Inferior parietal cortex (tissue), 1 donor: Measurements from ENCODE around the gene DNAJB2.
"Not testable (repeated sequence)": the region's sequence is repeated elsewhere in the genome, so short reads cannot be mapped to it uniquely, and the experiment has no call there.

Source experiments
- DNase-seq: peaks from one replicate; pipeline ENCODE4 v3.0.0-alpha.2; 2016; ENCODE audit errors: extremely low spot score

Gene DNAJB2

GRCh38 chr2:219302412-219302968, 23.3 kb downstream of the DNAJB2 start:
- no peak for DNase-seq

GRCh38 chr2:219304223-219304622, 25.1 kb downstream of the DNAJB2 start:
- DNase-seq, result no peak

- no peak for DNase-seq
These were observed 26.9 kb downstream of the DNAJB2 start for GRCh38 chr2:219306047-219306446.

DNA sequence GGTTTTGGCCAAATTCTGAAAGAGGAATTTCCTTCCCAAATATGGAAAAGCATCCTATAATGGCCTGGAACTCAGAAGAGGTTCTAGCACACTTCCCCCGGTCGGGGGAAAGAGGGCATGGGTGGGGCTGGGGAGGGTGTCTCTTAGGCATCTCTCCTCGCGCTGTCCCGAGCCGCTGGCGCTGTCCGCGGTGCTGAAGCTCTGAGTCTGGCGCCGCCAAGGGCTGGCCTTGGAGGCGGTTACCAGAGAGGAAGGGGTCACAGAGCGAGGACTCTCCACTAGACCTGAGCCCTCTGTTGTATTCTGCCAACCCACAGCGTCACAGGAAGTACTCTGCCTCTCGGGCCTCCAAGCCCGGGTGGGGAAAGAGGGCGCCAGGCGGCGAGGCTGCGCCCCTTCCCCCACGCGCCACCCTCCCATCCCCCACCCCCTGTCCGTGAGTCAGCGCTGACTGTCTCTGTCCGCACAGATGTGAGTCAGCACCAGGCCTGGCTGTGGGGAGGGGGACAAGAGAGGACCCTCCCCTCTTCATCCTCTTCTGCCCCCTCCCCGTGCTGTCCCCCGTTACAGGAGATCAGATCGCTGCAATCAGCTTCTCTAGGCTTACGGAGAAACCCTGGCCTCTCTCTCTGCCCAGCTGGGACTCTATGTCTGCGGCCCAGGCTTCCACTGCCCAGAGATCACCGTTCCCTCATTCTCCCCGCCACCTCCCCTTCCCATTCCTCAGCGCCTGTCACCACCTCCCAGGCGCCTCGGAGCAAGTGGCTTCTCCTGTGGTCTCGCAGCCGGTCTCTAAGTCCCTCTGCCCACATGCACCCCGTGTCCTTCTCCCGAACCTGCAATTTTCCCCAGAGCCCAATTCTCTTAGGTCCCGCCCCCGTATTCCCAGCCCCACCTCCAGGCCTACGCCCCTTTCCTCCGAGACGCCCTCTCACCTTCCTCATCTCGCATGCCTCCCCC, 29.3 kb downstream of the DNAJB2 start:
- DNase-seq, result peak; percentile 51

DNA sequence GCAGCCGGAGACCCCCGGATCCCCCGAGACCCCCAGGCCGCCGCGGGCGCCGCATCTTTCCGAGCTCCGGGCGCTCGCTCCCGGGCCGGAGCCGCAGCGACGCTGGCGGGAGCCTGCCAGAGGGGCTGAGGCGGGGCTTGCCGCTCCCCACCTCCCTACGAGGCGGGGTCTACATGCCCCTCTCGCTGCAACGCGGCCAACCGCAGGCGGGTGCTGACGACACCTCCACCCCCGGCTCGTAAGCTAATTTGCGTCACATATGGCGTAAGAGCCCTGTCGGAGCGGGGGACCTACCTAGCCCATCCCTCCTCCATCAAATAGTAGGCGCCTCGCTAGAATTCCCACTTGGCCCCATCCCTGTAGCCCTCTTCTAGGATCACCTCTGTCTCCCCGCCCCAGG, 30.1 kb downstream of the DNAJB2 start, which contains the start of gene PTPRN:
PTPRN (minus strand) TSS at position 124 of the 400 bp plus-strand sequence; CDS start at position 55, 69 bp downstream.
- peak; percentile 21 for DNase-seq

GRCh38 chr2:219312683-219313263, 33.6 kb downstream of the DNAJB2 start:
- not testable (repeated sequence) for DNase-seq

DNA sequence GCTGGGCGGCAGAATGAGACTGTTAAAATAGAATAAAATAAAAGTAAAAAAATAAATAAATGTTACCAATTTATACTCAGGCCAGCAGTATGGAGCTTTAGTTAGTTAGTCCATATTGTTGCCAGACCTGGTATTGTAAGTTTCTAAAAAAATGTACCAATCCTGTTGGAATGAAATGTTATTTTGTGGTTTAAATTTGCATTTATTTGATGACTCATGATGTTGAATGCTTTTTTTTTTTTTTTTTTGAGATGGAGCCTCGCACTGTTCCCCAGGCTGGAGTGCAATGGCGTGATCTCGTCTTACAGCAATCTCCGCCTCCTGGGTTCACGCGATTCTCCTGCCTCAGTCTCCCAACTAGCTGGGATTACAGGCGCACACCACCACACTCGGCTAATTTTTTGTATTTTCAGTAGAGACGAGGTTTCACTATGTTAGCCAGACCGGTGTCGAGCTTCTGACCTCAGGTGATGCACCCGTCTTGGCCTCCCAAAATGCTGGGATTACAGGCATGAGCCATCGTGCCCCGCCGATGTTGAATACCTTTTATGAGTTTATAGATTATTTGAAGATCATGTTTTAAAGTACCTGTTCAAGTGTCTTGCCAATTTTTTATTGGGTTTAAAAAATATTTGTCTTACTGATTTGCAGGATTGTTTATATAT, 35.8 kb downstream of the DNAJB2 start:
- no peak for DNase-seq

DNA sequence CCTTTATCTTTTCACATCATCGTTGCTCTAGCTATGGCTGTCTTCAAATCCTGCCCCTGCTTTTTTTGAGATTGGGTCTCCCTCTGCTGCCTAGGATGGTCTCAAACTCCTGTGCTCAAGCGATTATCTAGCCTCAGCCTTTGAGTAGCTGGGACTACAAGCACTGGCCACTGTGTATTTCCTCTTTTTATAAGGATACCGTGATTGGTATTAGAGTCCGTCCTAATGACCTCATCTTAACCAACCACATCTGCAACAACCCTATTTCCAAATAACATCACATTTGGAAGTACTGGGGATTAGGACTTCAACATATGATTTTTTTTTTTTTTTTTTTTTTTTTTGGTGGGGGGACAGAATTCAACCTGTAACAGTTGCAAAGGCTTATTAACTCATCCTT, 44.3 kb downstream of the DNAJB2 start:
- DNase-seq, result no peak

DNA sequence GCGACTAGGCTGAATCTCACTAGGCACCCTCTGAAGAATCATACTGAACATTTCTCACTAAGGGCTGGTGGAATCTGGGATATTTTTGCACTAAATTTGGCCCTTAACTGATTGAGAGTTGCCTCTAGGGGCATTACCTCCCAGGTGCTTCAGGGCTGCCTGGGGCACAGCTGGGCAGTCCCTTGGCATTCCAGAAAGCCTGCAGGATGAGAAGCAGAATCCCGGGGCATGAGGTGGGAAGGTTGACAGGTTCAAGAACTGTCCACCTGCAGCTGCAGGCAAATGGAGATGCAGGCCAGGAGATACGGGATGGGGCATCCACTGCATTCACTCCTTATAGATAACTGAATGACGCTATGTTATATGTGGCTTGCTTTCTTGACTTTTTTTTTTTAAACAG, 46.0 kb downstream of the DNAJB2 start:
- DNase-seq, result no peak

GRCh38 chr2:219325657-219326315, 46.6 kb downstream of the DNAJB2 start:
- no peak for DNase-seq

DNA sequence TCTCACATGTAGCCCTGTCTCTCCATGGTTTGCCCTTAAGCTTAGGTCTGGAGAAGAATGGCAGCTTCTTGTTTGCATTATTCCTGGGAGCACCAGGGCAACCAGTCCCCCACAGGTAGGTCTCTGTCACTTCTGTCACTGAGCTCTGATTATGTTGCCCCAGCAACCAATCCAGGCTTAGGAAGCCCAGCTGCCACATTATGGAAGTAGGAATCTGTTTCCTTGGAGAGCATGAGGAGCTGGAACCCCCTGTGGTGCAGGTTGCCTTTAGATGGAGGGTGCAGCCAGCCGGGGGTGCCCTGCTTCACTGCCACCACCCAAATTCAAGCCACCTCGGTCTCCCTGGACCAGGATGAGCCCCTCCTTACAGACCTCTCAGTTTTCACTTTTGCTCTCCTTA, 48.6 kb downstream of the DNAJB2 start:
- DNase-seq, result no peak

DNA sequence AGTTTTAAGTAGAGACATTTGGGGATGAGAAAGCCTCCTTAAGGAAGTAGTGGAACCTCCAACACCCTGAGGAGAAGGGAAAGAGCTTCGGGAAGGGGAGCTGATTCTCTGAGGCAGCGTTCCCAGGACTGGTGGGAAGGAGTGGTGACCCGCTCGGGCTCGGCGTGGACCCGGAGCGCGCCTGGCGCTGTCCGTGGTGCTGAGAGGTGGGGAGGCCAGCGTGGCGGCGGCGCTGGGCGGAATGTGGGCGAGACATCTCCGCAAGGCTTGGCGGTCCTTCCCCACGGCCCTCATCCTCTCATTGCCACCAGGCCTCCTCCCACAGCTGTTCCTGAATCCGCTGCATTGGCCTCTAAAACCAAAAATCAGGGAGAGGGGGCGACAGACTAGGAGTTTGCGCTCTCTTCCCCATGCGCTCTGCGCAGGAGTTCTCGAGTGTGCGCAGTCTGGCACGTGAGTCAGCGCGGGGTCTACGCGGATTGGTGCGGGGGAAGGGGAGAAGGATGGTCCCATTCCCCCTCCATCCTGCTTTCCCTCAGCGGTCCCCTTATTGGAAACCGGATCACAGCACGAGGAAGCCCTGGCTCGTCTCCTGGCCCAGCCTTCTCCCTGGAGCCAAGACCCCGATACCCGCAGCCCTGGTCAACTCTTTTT, 52.5 kb downstream of the DNAJB2 start:
- peak; percentile 5 for DNase-seq

DNA sequence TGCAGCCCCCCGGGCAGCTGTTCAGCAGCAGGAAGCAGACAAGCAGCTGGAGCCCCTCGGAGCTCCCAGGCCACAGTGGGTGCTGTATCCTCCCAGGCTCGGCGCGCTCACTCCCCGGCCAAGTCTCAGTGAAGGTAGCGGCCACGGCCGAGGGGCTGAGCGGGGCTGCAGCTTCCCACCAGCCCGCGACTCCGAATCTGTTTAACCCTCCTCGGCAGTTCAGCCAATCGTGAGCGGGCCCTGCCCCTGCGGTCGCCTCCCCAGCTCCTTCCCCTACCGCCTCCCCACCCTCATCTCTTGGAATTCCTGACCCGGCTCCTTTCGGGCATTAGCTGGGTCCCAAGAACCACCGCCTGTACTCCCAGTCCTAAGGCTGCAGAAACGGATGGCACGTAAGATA, 53.4 kb downstream of the DNAJB2 start, which contains the start of gene RESP18:
RESP18 (minus strand) TSS at position 203 of the 400 bp plus-strand sequence.
- DNase-seq, result no peak

DNA sequence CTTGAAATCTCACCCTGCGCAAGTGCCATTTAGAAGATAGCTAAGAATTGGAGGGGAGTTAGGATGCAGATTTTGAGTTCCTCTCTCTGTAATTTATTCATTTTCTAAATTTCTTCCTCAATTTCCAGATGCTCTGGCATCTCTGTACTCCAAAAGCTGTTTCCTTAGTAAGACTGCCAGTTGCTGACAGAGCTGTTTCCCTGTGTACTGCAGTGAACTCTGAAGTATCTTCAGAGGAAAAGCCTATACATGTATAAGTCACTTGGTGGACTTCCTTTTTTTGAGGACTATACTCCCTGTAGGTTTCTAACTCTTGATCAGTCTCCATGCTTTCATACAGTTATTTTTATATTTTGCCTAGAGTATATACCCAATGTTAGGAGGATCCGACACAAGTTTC, 54.9 kb downstream of the DNAJB2 start:
- DNase-seq, result no peak

- DNase-seq, result no peak
These were observed 56.2 kb downstream of the DNAJB2 start for GRCh38 chr2:219335373-219335786.
